ENCODE measurements around the gene UBR2. TPM values are rescaled to one million over a fixed set of nuclear protein-coding genes. Genes with fewer than 3 reads are reported as not detected.

The UBR2 gene
- total RNA-seq, 2 experiments from 2014 or later = 27.4 to 27.7 TPM

DNA sequence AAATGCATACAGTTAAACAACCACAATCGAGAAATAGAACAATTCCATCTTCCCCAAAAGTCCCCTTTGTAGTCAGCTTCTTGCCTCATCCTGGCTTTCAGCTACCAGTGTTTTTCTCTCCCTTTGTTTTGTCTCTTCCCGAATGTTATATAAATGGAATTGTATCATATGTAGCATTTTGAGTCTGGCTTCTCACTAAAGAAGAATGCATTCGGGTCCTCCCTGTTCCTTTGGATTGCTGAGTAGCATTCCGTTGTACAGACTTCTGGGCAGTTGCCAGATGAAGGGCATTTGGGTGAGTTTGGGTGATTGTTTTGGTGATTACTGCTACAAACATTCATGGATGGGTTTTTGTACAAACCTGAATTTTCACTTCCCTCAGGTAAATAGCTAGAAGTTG is 130.8 kb downstream of the UBR2 start:
- DNase-seq (no peak), ATAC-seq (ENCODE audit: poor library complexity) (no peak)
- Histone ChIP-seq H3K4me1 (ENCODE audit: insufficient read depth, low read length) (peaks cover 11% of the 10 kb centered on the region), H3K27ac (ENCODE audit: low read depth in 1 of 2, low read length in 2 of 2) (no peak overlapping the region), H3K9me3 (ENCODE audit: control insufficient read depth in 1 of 2, insufficient read depth in 1 of 2, low read length in 2 of 2) (no peaks in the 10 kb centered on the region), H3K4me3 (ENCODE audit: low read length) (no peak overlapping the region), H3K27me3 (ENCODE audit: control insufficient read depth in 1 of 2, insufficient read depth in 2 of 2, low read length in 2 of 2) (no peaks in the 10 kb centered on the region), H3K36me3 (ENCODE audit: insufficient read depth, low read length) (peaks cover 35% of the 10 kb centered on the region)
- H3K36me3 Mint-ChIP-seq (ENCODE audit: low read depth) = peaks cover 44% of the 10 kb centered on the region
- no peaks in the 10 kb centered on the region for H3K9me3 Mint-ChIP-seq
- no peak overlapping the region for H3K4me3 Mint-ChIP-seq
- H3K4me1 Mint-ChIP-seq (ENCODE audit: low read depth) = peaks cover 39% of the 10 kb centered on the region
- peak overlapping the region; percentile 84 for H3K27ac Mint-ChIP-seq
- no peaks in the 10 kb centered on the region for H3K27me3 Mint-ChIP-seq
- intact Hi-C loops (cut with DNase I, micrococcal nuclease) = no loop called here
- POLR2A ChIA-PET = no interaction called here
- CTCF ChIA-PET = interaction anchor here (0.6 kb wide), 1 partner anchor 159 kb away, joined by 3 read pairs; no protein-coding TSS in a partner anchor
- TF ChIP-seq, protein P1, sequence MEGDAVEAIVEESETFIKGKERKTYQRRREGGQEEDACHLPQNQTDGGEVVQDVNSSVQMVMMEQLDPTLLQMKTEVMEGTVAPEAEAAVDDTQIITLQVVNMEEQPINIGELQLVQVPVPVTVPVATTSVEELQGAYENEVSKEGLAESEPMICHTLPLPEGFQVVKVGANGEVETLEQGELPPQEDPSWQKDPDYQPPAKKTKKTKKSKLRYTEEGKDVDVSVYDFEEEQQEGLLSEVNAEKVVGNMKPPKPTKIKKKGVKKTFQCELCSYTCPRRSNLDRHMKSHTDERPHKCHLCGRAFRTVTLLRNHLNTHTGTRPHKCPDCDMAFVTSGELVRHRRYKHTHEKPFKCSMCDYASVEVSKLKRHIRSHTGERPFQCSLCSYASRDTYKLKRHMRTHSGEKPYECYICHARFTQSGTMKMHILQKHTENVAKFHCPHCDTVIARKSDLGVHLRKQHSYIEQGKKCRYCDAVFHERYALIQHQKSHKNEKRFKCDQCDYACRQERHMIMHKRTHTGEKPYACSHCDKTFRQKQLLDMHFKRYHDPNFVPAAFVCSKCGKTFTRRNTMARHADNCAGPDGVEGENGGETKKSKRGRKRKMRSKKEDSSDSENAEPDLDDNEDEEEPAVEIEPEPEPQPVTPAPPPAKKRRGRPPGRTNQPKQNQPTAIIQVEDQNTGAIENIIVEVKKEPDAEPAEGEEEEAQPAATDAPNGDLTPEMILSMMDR (IDR thresholded peaks at IDR 0.05) = no peak

DNA sequence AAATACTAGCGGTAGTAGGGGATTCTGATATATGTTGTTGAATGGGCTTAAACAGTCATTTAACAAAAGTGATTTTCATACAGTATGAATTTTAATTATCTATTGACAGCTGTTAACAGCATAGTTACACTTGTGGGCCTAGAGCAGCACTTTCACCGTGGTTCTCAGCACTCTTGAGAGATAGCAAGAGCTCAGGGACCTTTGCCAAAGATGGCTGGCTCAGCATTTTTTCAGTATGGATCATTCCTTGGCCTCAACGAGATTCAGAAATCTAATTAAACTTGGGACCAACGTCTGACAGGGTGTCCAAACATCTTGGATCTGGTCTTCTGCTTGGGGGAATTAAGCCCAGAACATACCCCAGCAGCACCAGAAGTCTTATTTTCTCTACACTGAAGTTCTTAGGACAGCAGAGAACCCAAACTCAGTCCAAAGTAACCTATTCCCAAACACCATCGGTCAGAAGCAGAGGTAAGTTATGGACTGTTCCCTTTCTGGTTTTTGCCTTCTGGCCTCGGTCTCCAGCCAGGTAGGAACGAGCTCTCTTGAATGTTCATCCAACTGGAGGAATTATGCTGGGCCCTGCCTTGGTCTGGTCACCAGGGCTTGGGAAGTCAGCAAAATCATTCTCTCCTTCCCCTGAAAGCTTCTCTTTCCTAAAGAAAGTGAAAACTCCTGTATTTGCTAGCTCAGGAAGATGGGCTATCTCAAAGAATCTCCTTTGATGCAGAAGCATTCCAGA is 132.9 kb downstream of the UBR2 start:
- Histone ChIP-seq H3K4me3 (ENCODE audit: low read length) (no peak overlapping the region), H3K4me1 (ENCODE audit: insufficient read depth, low read length) (peaks cover 11% of the 10 kb centered on the region), H3K27me3 (ENCODE audit: control insufficient read depth in 1 of 2, insufficient read depth in 2 of 2, low read length in 2 of 2) (no peaks in the 10 kb centered on the region), H3K27ac (ENCODE audit: low read depth in 1 of 2, low read length in 2 of 2) (no peak overlapping the region), H3K9me3 (ENCODE audit: control insufficient read depth in 1 of 2, insufficient read depth in 1 of 2, low read length in 2 of 2) (no peaks in the 10 kb centered on the region), H3K36me3 (ENCODE audit: insufficient read depth, low read length) (peaks cover 16% of the 10 kb centered on the region)
- TF ChIP-seq, protein P1 (IDR thresholded peaks at IDR 0.05) = no peak
- ATAC-seq (ENCODE audit: poor library complexity) (no peak), DNase-seq (no peak)
- ChIA-PET POLR2A (interaction anchor here (1.6 kb wide), 1 partner anchor 87 kb away, joined by 7 read pairs; no protein-coding TSS in a partner anchor), CTCF (no interaction called here)
- Mint-ChIP-seq H3K4me3 (no peak overlapping the region), H3K27me3 (no peaks in the 10 kb centered on the region), H3K27ac (peak overlapping the region; percentile 55), H3K9me3 (no peaks in the 10 kb centered on the region), H3K36me3 (ENCODE audit: low read depth) (peaks cover 24% of the 10 kb centered on the region), H3K4me1 (ENCODE audit: low read depth) (peaks cover 29% of the 10 kb centered on the region)
- intact Hi-C loops (cut with DNase I, micrococcal nuclease) = no loop called here

DNA sequence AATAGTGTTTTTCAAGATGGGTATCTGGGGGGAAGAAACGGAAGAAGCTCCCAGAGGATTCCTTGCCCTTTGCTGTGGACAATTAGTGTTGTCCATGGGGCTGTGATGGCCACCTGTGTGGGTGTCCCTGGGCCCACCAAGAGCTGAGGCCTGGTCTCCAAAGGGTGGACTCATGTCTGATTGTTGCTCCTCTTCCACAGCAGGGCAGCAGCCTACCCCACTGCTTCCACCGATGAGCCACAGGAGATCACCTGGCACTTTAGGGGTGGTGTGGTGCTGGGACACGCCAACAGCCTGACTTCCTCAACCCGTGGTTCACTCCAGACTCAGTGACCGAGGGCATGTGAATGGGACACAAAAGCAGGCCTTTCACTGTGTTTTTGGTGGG is 133.4 kb downstream of the UBR2 start:
- Histone ChIP-seq H3K36me3 (ENCODE audit: insufficient read depth, low read length) (peaks cover 12% of the 10 kb centered on the region), H3K27me3 (ENCODE audit: control insufficient read depth in 1 of 2, insufficient read depth in 2 of 2, low read length in 2 of 2) (no peaks in the 10 kb centered on the region), H3K9me3 (ENCODE audit: control insufficient read depth in 1 of 2, insufficient read depth in 1 of 2, low read length in 2 of 2) (no peaks in the 10 kb centered on the region), H3K4me3 (ENCODE audit: low read length) (no peak overlapping the region), H3K27ac (ENCODE audit: low read depth in 1 of 2, low read length in 2 of 2) (no peak overlapping the region), H3K4me1 (ENCODE audit: insufficient read depth, low read length) (peaks cover 11% of the 10 kb centered on the region)
- ATAC-seq (ENCODE audit: poor library complexity) = no peak
- intact Hi-C loops (cut with DNase I, micrococcal nuclease) = no loop called here
- ChIA-PET CTCF (no interaction called here), POLR2A (interaction anchor here (1.6 kb wide), 1 partner anchor 86 kb away, joined by 7 read pairs; no protein-coding TSS in a partner anchor)
- no peak overlapping the region for H3K4me3 Mint-ChIP-seq
- H3K27me3 Mint-ChIP-seq = no peaks in the 10 kb centered on the region
- no peaks in the 10 kb centered on the region for H3K9me3 Mint-ChIP-seq
- no peak for DNase-seq
- peaks cover 19% of the 10 kb centered on the region for H3K36me3 Mint-ChIP-seq (ENCODE audit: low read depth)
- no peak overlapping the region for H3K27ac Mint-ChIP-seq
- peaks cover 29% of the 10 kb centered on the region for H3K4me1 Mint-ChIP-seq (ENCODE audit: low read depth)
- TF ChIP-seq, protein P1 (IDR thresholded peaks at IDR 0.05) = no peak

All from CD4-positive, alpha-beta T cell (primary cell).